ENCODE data around the gene IL2RA.

- no peak for TF ChIP-seq OSR1 (CRISPR knock-in tag; IDR thresholded peaks at IDR 0.05)
- no peak for TF ChIP-seq GLIS3 (CRISPR knock-in tag; IDR thresholded peaks at IDR 0.05)
- TF ChIP-seq RARB (CRISPR knock-in tag; IDR thresholded peaks at IDR 0.05) = no peak
- TF ChIP-seq BACH2 (CRISPR knock-in tag; IDR thresholded peaks at IDR 0.05; ENCODE audit: borderline replicate concordance) = no peak
- TF ChIP-seq ZFP3 (CRISPR knock-in tag; IDR thresholded peaks at IDR 0.05) = no peak
- TF ChIP-seq PATZ1 (CRISPR knock-in tag; IDR thresholded peaks at IDR 0.05; ENCODE audit: borderline replicate concordance) = no peak
- TF ChIP-seq ISL1 (CRISPR knock-in tag; IDR thresholded peaks at IDR 0.05) = no peak
- no peak for TF ChIP-seq CREB5 (CRISPR knock-in tag; IDR thresholded peaks at IDR 0.05; ENCODE audit: low read depth)
- no peak for TF ChIP-seq SNAI2 (CRISPR knock-in tag; IDR thresholded peaks at IDR 0.05)
- no peak for TF ChIP-seq TCF4 (CRISPR knock-in tag; IDR thresholded peaks at IDR 0.05; ENCODE audit: borderline replicate concordance)
- no peak for TF ChIP-seq ESRRG (CRISPR knock-in tag; IDR thresholded peaks at IDR 0.05)
- TF ChIP-seq ZFP30 (CRISPR knock-in tag; IDR thresholded peaks at IDR 0.05) = no peak
- TF ChIP-seq, protein P1, sequence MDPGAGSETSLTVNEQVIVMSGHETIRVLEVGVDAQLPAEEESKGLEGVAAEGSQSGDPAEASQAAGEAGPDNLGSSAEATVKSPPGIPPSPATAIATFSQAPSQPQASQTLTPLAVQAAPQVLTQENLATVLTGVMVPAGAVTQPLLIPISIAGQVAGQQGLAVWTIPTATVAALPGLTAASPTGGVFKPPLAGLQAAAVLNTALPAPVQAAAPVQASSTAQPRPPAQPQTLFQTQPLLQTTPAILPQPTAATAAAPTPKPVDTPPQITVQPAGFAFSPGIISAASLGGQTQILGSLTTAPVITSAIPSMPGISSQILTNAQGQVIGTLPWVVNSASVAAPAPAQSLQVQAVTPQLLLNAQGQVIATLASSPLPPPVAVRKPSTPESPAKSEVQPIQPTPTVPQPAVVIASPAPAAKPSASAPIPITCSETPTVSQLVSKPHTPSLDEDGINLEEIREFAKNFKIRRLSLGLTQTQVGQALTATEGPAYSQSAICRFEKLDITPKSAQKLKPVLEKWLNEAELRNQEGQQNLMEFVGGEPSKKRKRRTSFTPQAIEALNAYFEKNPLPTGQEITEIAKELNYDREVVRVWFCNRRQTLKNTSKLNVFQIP (CRISPR knock-in tag; IDR thresholded peaks at IDR 0.05; ENCODE audit: borderline replicate concordance, low read depth) = no peak
- no peak for TF ChIP-seq ZNF565 (CRISPR knock-in tag; conservative IDR thresholded peaks at IDR 0.05; ENCODE audit: low read depth)
These were observed 47.9 kb downstream of the IL2RA start for GRCh38 chr10:6014241-6014761.

Data from SK-N-SH treated with all-trans-retinoic acid at 6 μM for 48 hours (cell line).